NCI-H748 (cell line): Measurements from ENCODE around the gene SQOR.

Experiments
- DNase-seq: peaks from one replicate; lab custom pipeline; 2025; ENCODE audit not compliant: unreplicated experiment; lab: John Stamatoyannopoulos, UW

SQOR gene

DNA sequence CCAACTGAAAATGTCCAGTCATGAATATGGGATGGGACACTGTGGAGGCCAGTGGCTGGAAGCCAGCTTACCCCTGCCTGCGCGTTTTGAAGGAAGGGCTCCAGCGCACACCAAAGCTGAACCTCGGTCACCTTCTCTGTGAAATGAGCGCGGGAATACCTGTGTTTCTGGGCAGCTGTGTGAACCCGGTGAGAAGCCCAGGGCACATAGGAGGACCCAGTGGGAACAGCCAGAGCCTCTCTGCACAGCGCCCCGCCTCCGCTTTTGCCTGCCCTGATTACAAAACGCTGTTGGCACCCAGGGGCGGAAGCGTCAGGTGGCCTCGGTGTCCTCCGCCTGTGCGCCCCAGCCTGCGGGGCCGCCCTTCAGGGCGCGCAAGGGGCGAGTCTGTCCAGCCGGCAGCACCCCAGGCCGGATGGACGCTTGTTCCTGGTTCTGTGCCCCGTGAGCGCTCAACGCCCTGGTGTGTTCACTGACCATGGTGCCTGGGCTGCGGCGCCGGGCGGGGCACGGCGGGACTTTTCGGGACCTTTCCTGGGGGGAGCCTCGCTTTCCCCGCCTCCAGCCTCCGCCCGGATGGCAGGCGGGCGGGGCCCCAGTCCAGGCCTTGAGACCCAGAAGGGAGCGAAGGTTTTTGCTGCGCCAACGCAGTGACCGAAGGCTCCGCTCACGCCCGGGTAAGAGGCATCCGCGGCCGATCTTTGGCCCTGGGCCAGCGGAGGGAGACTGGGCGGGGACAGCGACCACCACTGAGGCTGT, at the start of gene SQOR:
TSS of gene SQOR (plus strand) at position 598 of the 759 bp plus-strand sequence. CDS start 23,895 bp downstream, outside the sequence.
- DNase-seq: peak; percentile 62

DNA sequence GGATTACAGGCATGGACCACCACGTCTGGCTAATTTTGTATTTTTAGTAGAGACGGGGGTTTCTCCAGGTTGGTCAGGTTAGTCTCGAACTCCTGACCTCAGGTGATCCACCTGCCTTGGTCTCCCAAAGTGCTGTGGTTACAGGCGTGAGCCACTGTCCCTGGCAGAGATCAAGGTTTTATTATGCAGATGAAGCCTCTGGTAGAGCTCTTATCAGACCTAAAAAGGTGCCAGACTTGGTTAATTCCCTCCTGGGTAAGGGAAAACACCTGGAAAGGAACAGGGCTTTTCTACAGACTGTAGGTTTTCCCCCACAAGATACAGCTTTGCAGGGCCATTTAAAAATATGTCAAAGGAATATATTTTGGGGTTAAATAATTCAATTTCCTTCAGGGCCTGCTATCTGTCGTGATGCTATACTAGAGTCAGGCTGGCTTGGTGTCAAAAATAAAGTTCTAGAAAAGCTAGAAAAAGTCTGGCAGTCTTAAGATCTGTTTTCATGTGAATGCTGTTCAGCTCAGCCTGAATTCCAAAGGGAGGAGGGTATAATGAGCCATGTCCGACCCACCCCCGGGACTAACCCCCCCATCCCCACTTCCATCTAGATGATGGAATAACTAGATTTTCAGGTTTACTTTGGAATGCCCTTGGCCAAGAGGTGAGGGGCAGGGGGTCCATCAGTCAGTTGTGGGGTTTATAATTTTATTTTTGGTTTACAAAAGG, 49.6 kb upstream of the SQOR start:
- no peak for DNase-seq

GRCh38 chr15:45586125-45586524, 48.7 kb upstream of the SQOR start:
- no peak for DNase-seq

GRCh38 chr15:45586601-45587094, 48.2 kb upstream of the SQOR start:
- DNase-seq: no peak

- peak; percentile 92 for DNase-seq
These were observed 47.5 kb upstream of the SQOR start, which contains the start of gene BLOC1S6 for GRCh38 chr15:45587095-45587862. Gene BLOC1S6 (plus strand): TSS chr15:45587379. CDS start chr15:45587444, 65 bp downstream.

GRCh38 chr15:45587863-45588170, 47.0 kb upstream of the SQOR start:
- DNase-seq: no peak

DNA sequence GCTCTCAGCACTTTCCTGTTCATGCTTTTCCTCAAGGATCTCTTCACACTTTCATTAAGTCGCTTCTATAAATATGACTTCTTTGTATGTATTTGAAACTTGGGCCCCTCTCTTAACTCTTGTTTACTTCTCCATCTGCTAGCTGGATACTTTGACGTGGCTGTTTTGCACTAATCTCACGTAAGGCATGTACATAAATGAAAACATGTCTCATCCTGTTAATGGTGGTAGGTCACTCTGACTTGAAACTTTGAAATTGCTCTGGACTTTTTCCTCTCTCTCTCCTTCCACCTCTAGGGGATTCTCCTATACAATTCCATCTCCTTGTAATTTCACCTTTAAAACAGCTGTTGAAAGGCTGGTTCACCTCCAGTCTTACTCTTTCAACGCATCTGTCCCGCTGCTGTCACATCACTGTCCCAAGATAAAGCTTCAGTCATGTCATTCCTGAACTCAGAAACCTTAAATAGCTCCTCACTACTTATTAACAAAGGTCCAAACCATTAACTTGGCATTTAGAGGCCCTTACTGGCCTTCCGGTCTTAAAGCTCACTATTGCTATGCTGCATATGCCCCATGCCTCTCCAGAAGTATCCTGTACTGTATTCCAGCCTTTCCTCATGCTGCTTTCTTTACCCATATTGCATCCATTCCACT, 46.5 kb upstream of the SQOR start:
- no peak for DNase-seq

- no peak for DNase-seq
These were observed 45.6 kb upstream of the SQOR start for GRCh38 chr15:45589256-45589655.

GRCh38 chr15:45594319-45594718, 40.5 kb upstream of the SQOR start:
- no peak for DNase-seq

GRCh38 chr15:45594835-45595530, 39.8 kb upstream of the SQOR start:
- no peak for DNase-seq

DNA sequence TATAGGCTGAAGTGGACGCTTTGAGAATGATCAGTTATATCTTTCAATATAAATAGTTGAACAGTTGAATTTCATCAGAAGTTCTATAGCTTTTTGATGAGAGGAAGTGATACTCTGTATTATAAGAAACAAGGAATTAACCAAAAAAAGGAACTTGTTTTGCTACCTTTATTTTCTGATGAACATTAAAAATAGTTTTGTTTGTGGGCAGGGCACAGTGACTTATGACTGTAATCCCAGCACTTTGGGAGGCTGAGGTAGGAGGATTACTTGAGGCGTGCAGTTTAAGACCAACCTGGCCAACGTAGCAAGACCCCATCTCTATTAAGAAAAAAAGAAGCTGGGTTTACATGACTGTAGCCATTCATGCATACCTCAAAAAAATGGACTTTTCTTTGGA, 30.9 kb upstream of the SQOR start:
- no peak for DNase-seq

DNA sequence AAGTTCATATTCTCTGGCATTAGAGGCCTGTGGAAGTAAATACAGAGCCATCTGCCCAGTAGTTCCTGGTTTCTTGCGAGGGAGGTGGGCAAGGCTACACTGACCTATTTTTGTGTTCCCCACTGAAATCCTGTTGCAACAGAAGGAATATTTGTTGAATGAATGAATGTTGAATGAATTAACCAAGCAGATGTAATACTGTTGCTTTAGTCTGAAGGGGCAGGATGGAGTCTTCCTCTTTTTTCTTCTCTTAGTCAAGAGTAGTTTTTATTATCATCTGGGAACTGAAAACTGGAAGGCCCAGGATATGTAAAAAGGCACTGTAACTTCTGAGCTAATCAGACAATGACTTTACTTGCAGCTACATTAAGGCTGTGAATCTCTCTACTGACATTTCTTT, 30.5 kb upstream of the SQOR start:
- DNase-seq: no peak

DNA sequence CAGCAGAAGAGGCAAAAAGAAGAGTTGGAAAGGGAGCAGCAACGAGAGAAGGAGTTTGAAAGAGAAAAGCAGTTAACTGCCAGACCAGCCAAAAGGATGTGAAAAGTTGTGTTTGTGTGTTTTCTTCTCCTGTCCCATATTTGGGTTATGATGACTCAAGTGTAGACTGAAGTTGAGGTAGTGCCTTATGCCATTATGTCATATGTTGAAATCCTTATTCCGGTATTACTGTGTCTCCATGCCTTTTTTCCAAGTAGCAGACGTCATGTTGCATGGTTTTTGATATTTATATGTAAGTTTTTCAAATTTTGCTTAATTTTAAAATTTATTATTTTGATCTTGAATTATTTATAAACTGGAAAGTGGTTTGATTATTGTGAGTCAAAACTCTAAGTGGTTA, 28.4 kb upstream of the SQOR start:
- no peak for DNase-seq

GRCh38 chr15:45606841-45607240, 28.0 kb upstream of the SQOR start:
- no peak for DNase-seq

GRCh38 chr15:45611305-45611704, 23.5 kb upstream of the SQOR start:
- DNase-seq: peak; percentile 21

GRCh38 chr15:45612790-45613415, 21.9 kb upstream of the SQOR start:
- no peak for DNase-seq

DNA sequence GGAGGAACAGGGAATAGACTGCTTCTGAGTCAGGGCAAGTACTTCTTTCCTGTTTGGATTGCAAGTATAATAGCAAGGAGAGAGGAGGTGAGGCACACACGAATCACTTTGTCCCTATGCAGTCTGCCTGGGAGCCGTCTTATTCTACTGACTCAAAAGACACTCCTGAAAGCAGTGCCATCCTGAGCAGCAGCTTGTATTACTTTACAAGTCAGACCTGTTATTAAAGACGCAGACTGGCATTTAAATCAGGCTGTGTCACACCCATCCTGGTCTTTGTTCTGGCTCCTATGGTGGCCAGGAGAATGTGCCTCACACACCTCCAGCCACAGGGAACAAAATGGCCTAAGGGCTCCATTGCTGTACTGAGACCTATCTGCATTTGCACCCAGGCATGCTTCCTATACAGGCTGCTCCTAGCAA, 17.9 kb upstream of the SQOR start:
- DNase-seq: peak; percentile 24

DNA sequence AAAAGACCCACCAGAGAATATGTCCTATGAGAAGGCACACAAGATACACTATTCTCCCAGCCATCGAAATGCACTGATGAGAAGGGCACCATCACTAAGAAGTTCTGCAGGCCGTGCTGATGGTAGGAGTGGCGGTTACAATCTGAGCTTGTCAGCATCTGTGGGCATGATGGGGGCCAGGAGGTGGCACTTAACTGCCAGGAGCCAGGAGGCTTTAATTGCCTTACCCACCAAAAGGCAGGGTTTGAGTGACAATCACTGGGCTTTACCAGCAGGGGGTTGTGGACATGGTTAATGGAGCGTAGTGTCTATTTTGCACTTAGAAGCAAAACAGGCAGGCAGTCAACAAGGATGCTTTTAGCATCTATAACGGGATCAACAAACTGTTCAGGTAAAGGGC, 16.0 kb upstream of the SQOR start:
- peak; percentile 89 for DNase-seq

GRCh38 chr15:45628136-45628535, 6.7 kb upstream of the SQOR start:
- DNase-seq: no peak
